SJSA1 (cell line): Measurements from ENCODE around the gene LNX1. TPM values are rescaled to one million over a fixed set of nuclear protein-coding genes. Genes with fewer than 3 reads are reported as not detected.
"Not testable (repeated sequence)": the region's sequence is repeated elsewhere in the genome, so short reads cannot be mapped to it uniquely, and the experiment has no call there.

Source experiments
- DNase-seq, 2 experiments: peaks; one replicate each; pipeline ENCODE4 v3.0.0-alpha.2; 2015 to 2020; ENCODE audit warnings: low spot score in 2 of 2, low read depth in 1 of 2
- H3K27ac ChIP-seq: fragments of 250-450 bp; sonication (Bioruptor Pico); 2 replicates; pipeline ENCODE4 v1.5.1; 2020; ENCODE audit warnings: mild to moderate bottlenecking, moderate library complexity
- H3K27me3 ChIP-seq: fragments of 250-450 bp; sonication (Bioruptor Pico); replicated peaks from 2 replicates; pipeline ENCODE4 v1.5.1; 2020; ENCODE audit warnings: mild to moderate bottlenecking, moderate library complexity
- H3K36me3 ChIP-seq: fragments of 250-450 bp; sonication (Bioruptor Pico); 2 replicates; pipeline ENCODE4 v1.5.1; 2020; ENCODE audit warnings: mild to moderate bottlenecking
- H3K4me1 ChIP-seq: fragments of 250-450 bp; sonication (Bioruptor Pico); replicated peaks from 2 replicates; pipeline ENCODE4 v1.6.1; 2021; ENCODE audit warnings: mild to moderate bottlenecking
- H3K4me3 ChIP-seq: fragments of 250-450 bp; sonication (Bioruptor Pico); 2 replicates; pipeline ENCODE4 v1.5.1; 2020; ENCODE audit warnings: mild to moderate bottlenecking
- H3K9me3 ChIP-seq: fragments of 250-450 bp; sonication (Bioruptor Pico); replicated peaks from 2 replicates; pipeline ENCODE4 v1.5.1; 2020; ENCODE audit warnings: mild to moderate bottlenecking
- total RNA-seq: library from RNA; depleted of rRNA; stranded (reverse); fragments of >200 nt; shearing (Covaris generic); gene quantifications from 2 replicates; pipeline ENCODE4 v1.2.3, GENCODE V29; 2014; rRNA removed

LNX1 gene
- total RNA-seq, 1 experiment from 2014 or later, result not detected

- DNase-seq, result no peak
Measured at GRCh38 chr4:53424280-53424679, 167.0 kb downstream of the LNX1 start.

GRCh38 chr4:53422367-53422766 lies 168.9 kb downstream of the LNX1 start:
- no peaks in the 10 kb centered on the region for H3K9me3 ChIP-seq
- H3K27ac ChIP-seq, result no peak overlapping the region
- H3K36me3 ChIP-seq, result 0 out of 2 replicates have a peak, but pooled peaks cover 11% of the 10 kb centered on the region
- H3K27me3 ChIP-seq, result no peaks in the 10 kb centered on the region
- no peaks in the 10 kb centered on the region for H3K4me1 ChIP-seq
- no peak overlapping the region for H3K4me3 ChIP-seq
- DNase-seq, result no peak

More at GRCh38 chr4:53424280-53424679, 167.0 kb downstream of the LNX1 start:
- Histone ChIP-seq H3K9me3 (no peaks in the 10 kb centered on the region), H3K4me1 (no peaks in the 10 kb centered on the region), H3K27ac (no peak overlapping the region), H3K4me3 (no peak overlapping the region), H3K36me3 (peaks cover 18% of the 10 kb centered on the region), H3K27me3 (no peaks in the 10 kb centered on the region)

- H3K27me3 ChIP-seq, result no peaks in the 10 kb centered on the region
Measured at GRCh38 chr4:53421791-53422190, 169.5 kb downstream of the LNX1 start.

GRCh38 chr4:53419208-53419607 lies 172.1 kb downstream of the LNX1 start:
- Histone ChIP-seq H3K4me1 (no peaks in the 10 kb centered on the region), H3K27me3 (no peaks in the 10 kb centered on the region), H3K9me3 (no peaks in the 10 kb centered on the region), H3K4me3 (no peak overlapping the region), H3K27ac (no peak overlapping the region), H3K36me3 (peaks cover 2% of the 10 kb centered on the region; the same call in 1 of the 2 replicates)
- no peak for DNase-seq

More at GRCh38 chr4:53421791-53422190, 169.5 kb downstream of the LNX1 start:
- Histone ChIP-seq H3K36me3 (0 out of 2 replicates have a peak, but pooled peaks cover 8% of the 10 kb centered on the region), H3K4me1 (no peaks in the 10 kb centered on the region), H3K27ac (no peak overlapping the region), H3K4me3 (no peak overlapping the region), H3K9me3 (no peaks in the 10 kb centered on the region)
- no peak for DNase-seq

GRCh38 chr4:53409479-53409878 lies 181.8 kb downstream of the LNX1 start:
- not testable (repeated sequence) for H3K4me3 ChIP-seq, H3K27me3 ChIP-seq, H3K4me1 ChIP-seq, H3K9me3 ChIP-seq, DNase-seq, H3K36me3 ChIP-seq, H3K27ac ChIP-seq

Other genes starting within 250 kb of the LNX1 start
- gene SCFD2, start 225.4 kb downstream of the LNX1 start, total RNA-seq, result 17.0 and 18.5 TPM in 2 replicates
- gene FIP1L1, start 213.8 kb downstream of the LNX1 start, total RNA-seq, result 56.3 and 72.4 TPM in 2 replicates